ENCODE results near the gene SAA4. TPM values are rescaled to one million over a fixed set of nuclear protein-coding genes. Genes with fewer than 3 reads are reported as not detected.

The SAA4 gene
- total RNA-seq, 1 experiment from 2014 or later, result 0.50 TPM

DNA sequence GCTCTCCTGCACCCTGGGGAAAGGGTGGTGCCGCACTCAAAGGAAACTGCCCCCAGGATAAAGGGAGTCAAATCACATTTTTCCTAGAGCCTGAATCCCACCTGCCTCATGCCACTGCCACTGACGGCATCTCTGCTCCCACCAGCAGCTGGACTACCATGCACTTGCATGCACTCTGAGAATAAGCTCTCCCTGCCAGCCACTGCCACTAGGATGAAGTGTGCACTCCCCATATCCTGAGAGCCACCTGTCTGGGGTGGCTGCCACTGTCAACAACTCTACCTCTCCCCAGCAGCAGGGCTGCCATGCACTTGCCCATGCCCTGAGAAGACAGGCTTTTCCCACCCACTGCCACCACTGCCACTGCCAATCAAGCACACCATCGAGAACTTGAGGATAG, 32.4 kb downstream of the SAA4 start:
- ChIA-PET POLR2A (interaction anchor here (1.0 kb wide), 1 partner anchor 89 kb away, joined by 3 read pairs; no protein-coding TSS in a partner anchor), CTCF (interaction anchor here (0.6 to 2.0 kb wide), 54 partner anchors 8 to 484 kb away, joined by 3 to 194 read pairs (median 6); partner anchors contain the start of genes LDHA, MRGPRX3, SAA1 and SAAL1)
- Mint-ChIP-seq H3K27ac (no peak overlapping the region), H3K36me3 (no peaks in the 10 kb centered on the region), H3K4me1 (no peaks in the 10 kb centered on the region), H3K9me3 (peaks cover 12% of the 10 kb centered on the region), H3K27me3 (ENCODE audit: low read depth) (peaks cover 4% of the 10 kb centered on the region), H3K4me3 (no peak overlapping the region)
- ATAC-seq (no peak; the same call in 1 of the 2 replicates), DNase-seq (ENCODE audit: low spot score) (no peak)
- TF ChIP-seq ZNF317 (CRISPR knock-in tag; IDR thresholded peaks at IDR 0.05; ENCODE audit: borderline replicate concordance, low read depth) (no peak), GTF2I (CRISPR knock-in tag; conservative IDR thresholded peaks at IDR 0.05) (no peak), ZNF532 (CRISPR knock-in tag; IDR thresholded peaks at IDR 0.05; ENCODE audit: borderline replicate concordance) (no peak), KAT7 (CRISPR knock-in tag; IDR thresholded peaks at IDR 0.05; ENCODE audit: borderline replicate concordance) (no peak), USF1 (CRISPR knock-in tag; IDR thresholded peaks at IDR 0.05) (no peak), ELF4 (CRISPR knock-in tag; IDR thresholded peaks at IDR 0.05; ENCODE audit: low read depth) (no peak), NFE2L1 (CRISPR knock-in tag; IDR thresholded peaks at IDR 0.05) (no peak), ATF2 (CRISPR knock-in tag; IDR thresholded peaks at IDR 0.05; ENCODE audit: borderline replicate concordance, low read depth) (no peak), GABPB1 (CRISPR knock-in tag; IDR thresholded peaks at IDR 0.05) (no peak), CREM (CRISPR knock-in tag; IDR thresholded peaks at IDR 0.05) (no peak), NR2C2 (CRISPR knock-in tag; IDR thresholded peaks at IDR 0.05) (no peak), IRF2 (CRISPR knock-in tag; IDR thresholded peaks at IDR 0.05; ENCODE audit: borderline replicate concordance, low read depth) (no peak), MAX (CRISPR knock-in tag; IDR thresholded peaks at IDR 0.05) (no peak), MXD4 (CRISPR knock-in tag; IDR thresholded peaks at IDR 0.05; ENCODE audit: borderline replicate concordance) (no peak), ATF3 (CRISPR knock-in tag; conservative IDR thresholded peaks at IDR 0.05) (no peak)
- TF ChIP-seq, protein P1, sequence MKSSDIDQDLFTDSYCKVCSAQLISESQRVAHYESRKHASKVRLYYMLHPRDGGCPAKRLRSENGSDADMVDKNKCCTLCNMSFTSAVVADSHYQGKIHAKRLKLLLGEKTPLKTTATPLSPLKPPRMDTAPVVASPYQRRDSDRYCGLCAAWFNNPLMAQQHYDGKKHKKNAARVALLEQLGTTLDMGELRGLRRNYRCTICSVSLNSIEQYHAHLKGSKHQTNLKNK (CRISPR knock-in tag; IDR thresholded peaks at IDR 0.05), result no peak
- TF ChIP-seq, protein P2, sequence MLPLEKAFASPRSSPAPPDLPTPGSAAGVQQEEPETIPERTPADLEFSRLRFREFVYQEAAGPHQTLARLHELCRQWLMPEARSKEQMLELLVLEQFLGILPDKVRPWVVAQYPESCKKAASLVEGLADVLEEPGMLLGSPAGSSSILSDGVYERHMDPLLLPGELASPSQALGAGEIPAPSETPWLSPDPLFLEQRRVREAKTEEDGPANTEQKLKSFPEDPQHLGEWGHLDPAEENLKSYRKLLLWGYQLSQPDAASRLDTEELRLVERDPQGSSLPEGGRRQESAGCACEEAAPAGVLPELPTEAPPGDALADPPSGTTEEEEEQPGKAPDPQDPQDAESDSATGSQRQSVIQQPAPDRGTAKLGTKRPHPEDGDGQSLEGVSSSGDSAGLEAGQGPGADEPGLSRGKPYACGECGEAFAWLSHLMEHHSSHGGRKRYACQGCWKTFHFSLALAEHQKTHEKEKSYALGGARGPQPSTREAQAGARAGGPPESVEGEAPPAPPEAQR (CRISPR knock-in tag; IDR thresholded peaks at IDR 0.05), result no peak
- TF ChIP-seq, protein P3, sequence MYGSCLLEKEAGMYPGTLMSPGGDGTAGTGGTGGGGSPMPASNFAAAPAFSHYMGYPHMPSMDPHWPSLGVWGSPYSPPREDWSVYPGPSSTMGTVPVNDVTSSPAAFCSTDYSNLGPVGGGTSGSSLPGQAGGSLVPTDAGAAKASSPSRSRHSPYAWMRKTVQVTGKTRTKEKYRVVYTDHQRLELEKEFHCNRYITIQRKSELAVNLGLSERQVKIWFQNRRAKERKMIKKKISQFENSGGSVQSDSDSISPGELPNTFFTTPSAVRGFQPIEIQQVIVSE (CRISPR knock-in tag; IDR thresholded peaks at IDR 0.05; ENCODE audit: borderline replicate concordance), result no peak
- TF ChIP-seq, protein P4, sequence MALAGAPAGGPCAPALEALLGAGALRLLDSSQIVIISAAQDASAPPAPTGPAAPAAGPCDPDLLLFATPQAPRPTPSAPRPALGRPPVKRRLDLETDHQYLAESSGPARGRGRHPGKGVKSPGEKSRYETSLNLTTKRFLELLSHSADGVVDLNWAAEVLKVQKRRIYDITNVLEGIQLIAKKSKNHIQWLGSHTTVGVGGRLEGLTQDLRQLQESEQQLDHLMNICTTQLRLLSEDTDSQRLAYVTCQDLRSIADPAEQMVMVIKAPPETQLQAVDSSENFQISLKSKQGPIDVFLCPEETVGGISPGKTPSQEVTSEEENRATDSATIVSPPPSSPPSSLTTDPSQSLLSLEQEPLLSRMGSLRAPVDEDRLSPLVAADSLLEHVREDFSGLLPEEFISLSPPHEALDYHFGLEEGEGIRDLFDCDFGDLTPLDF (CRISPR knock-in tag; IDR thresholded peaks at IDR 0.05), result no peak
- TF ChIP-seq, protein P5, sequence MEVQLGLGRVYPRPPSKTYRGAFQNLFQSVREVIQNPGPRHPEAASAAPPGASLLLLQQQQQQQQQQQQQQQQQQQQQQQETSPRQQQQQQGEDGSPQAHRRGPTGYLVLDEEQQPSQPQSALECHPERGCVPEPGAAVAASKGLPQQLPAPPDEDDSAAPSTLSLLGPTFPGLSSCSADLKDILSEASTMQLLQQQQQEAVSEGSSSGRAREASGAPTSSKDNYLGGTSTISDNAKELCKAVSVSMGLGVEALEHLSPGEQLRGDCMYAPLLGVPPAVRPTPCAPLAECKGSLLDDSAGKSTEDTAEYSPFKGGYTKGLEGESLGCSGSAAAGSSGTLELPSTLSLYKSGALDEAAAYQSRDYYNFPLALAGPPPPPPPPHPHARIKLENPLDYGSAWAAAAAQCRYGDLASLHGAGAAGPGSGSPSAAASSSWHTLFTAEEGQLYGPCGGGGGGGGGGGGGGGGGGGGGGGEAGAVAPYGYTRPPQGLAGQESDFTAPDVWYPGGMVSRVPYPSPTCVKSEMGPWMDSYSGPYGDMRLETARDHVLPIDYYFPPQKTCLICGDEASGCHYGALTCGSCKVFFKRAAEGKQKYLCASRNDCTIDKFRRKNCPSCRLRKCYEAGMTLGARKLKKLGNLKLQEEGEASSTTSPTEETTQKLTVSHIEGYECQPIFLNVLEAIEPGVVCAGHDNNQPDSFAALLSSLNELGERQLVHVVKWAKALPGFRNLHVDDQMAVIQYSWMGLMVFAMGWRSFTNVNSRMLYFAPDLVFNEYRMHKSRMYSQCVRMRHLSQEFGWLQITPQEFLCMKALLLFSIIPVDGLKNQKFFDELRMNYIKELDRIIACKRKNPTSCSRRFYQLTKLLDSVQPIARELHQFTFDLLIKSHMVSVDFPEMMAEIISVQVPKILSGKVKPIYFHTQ (CRISPR knock-in tag; IDR thresholded peaks at IDR 0.05), result no peak
